HCT116 (cell line): ENCODE data around the gene CYP2U1. TPM values are rescaled to one million over a fixed set of nuclear protein-coding genes. Genes with fewer than 3 reads are reported as not detected.

Source experiments
- ATAC-seq: fragments of 200-7000 bp; cut with Tn5 transposase; 2 replicates; pipeline ENCODE4 v1.9.1; 2020; ENCODE audit warnings: mild to moderate bottlenecking, moderate library complexity
- BruUV-seq: library from RNA; stranded (reverse); fragments of 400-500 nt; replicated peaks from 2 replicates; lab custom pipeline; 2021; lab: Mats Ljungman, UMichigan
- CTCF ChIA-PET: fragments of 300-600 bp; sonication (Branson Sonifier 250); formaldehyde crosslinking; loops from one replicate; lab custom pipeline; 2021; ENCODE audit warnings: antibody characterized with exemption; lab: Charles Lee
- POLR2A ChIA-PET: fragments of 300-600, 350-600 bp; sonication (Branson Sonifier 250); formaldehyde crosslinking; loops from one replicate; lab custom pipeline; 2021; ENCODE audit warnings: antibody characterized with exemption; lab: Charles Lee
- RAD21 ChIA-PET, 2 experiments: fragments of 300-600 bp; sonication (Branson Sonifier 250); formaldehyde crosslinking; loops; one replicate each; lab custom pipeline; 2023; ENCODE audit warnings: low total read pairs in 2 of 2; ENCODE audit not compliant: uncharacterized antibody in 2 of 2, unreplicated experiment in 2 of 2, low non-redundant PET in 1 of 2; lab: Charles Lee
- DNase-seq: peaks from one replicate; pipeline ENCODE4 v3.0.0-alpha.2; 2010; ENCODE audit warnings: low read depth, low spot score
- H2AFZ ChIP-seq: fragments of 200-600 bp; shearing (Covaris generic), sonication (generic); 2 replicates; pipeline ENCODE4 v1.6.1; 2017; ENCODE audit warnings: low read depth, mixed run types, mixed read lengths, antibody characterized with exemption, low read length; ENCODE audit not compliant: poor library complexity, severe bottlenecking
- H3K27ac ChIP-seq: 2 replicates; pipeline ENCODE4 v1.5.1; 2012; ENCODE audit warnings: low read depth, low read length
- H3K27me3 ChIP-seq: fragments of 200-600 bp; sonication (generic); 2 replicates; pipeline ENCODE4 v1.6.1; 2016; ENCODE audit warnings: mixed run types, low read length, mixed read lengths; ENCODE audit not compliant: insufficient read depth
- H3K36me3 ChIP-seq, 2 experiments: fragments of 200-500 bp in 1 of 2; fragments of 200-600 bp in 1 of 2; sonication (Bioruptor generic) in 1 of 2; sonication (generic) in 1 of 2; 2 replicates each; pipeline versions ENCODE4 v1.5.1 to v1.6.1; 2014 to 2016; ENCODE audit warnings: low read length in 2 of 2, inconsistent platforms in 1 of 2, mixed read lengths in 1 of 2, mixed run types in 1 of 2; ENCODE audit not compliant: insufficient read depth in 2 of 2, control insufficient read depth in 1 of 2
- H3K4me1 ChIP-seq, 2 experiments: fragments of 200-600 bp in 1 of 2; sonication (generic) in 1 of 2; 2 replicates each; pipeline versions ENCODE4 v1.5.1 to v1.6.1; 2012 to 2017; ENCODE audit warnings: low read length in 2 of 2, inconsistent platforms in 1 of 2, mild to moderate bottlenecking in 1 of 2, mixed read lengths in 1 of 2, mixed run types in 1 of 2, moderate library complexity in 1 of 2; ENCODE audit not compliant: insufficient read depth in 2 of 2, control insufficient read depth in 1 of 2
- H3K4me2 ChIP-seq: fragments of 200-600 bp; sonication (generic); 2 replicates; pipeline ENCODE4 v1.6.1; 2017; ENCODE audit warnings: mixed run types, low read length, mixed read lengths
- H3K4me3 ChIP-seq, 2 experiments: fragments of 200-600 bp in 1 of 2; sonication (generic) in 1 of 2; replicated peaks in 1 of 2; 2 replicates each; pipeline ENCODE4 v1.5.1; 2011 to 2016; ENCODE audit warnings: low read length in 2 of 2, control low read depth in 1 of 2, low read depth in 1 of 2, mild to moderate bottlenecking in 1 of 2, mixed read lengths in 1 of 2, mixed run types in 1 of 2
- H3K79me2 ChIP-seq: fragments of 200-600 bp; sonication (generic); 2 replicates; pipeline ENCODE4 v1.6.1; 2017; ENCODE audit warnings: mild to moderate bottlenecking, mixed run types, low read length, moderate library complexity, mixed read lengths; ENCODE audit not compliant: insufficient read depth
- H3K9ac ChIP-seq: fragments of 200-600 bp; sonication (generic); 2 replicates; pipeline ENCODE4 v1.6.1; 2016; ENCODE audit warnings: low read length, mixed read lengths
- H3K9me2 ChIP-seq: fragments of 200-600 bp; sonication (generic), shearing (Covaris generic); 2 replicates; pipeline ENCODE4 v1.6.1; 2017; ENCODE audit warnings: mixed run types, mild to moderate bottlenecking, moderate library complexity; ENCODE audit not compliant: insufficient read depth
- H3K9me3 ChIP-seq, 2 experiments: fragments of 200-500 bp in 1 of 2; fragments of 200-600 bp in 1 of 2; sonication (Bioruptor generic) in 1 of 2; sonication (generic) in 1 of 2; 2 replicates each; pipeline ENCODE4 v1.6.1; 2014 to 2017; ENCODE audit warnings: low read length in 2 of 2, mixed read lengths in 2 of 2, inconsistent platforms in 1 of 2, low read depth in 1 of 2, mild to moderate bottlenecking in 1 of 2, mixed run types in 1 of 2, moderate library complexity in 1 of 2; ENCODE audit not compliant: control insufficient read depth in 1 of 2, insufficient read depth in 1 of 2
- H4K20me1 ChIP-seq: fragments of 200-600 bp; sonication (generic), shearing (Covaris generic); 2 replicates; pipeline ENCODE4 v1.6.1; 2017; ENCODE audit warnings: mixed run types, mild to moderate bottlenecking, moderate library complexity; ENCODE audit not compliant: insufficient read depth
- EGR1 ChIP-seq: IDR thresholded peaks from 2 replicates; pipeline ENCODE4 v1.6.1; 2012; ENCODE audit warnings: low read depth
- ELF1 ChIP-seq: IDR thresholded peaks from 2 replicates; pipeline ENCODE4 v1.6.1; 2012; ENCODE audit warnings: low read depth, borderline replicate concordance
- EZH2 ChIP-seq: fragments of 200-600 bp; sonication (generic); IDR thresholded peaks from 2 replicates; pipeline ENCODE4 v1.6.1; 2017; ENCODE audit warnings: antibody characterized with exemption, mixed run types
- FOSL1 ChIP-seq: IDR thresholded peaks from 2 replicates; pipeline ENCODE4 v1.6.1; 2012; ENCODE audit warnings: low read depth
- JUND ChIP-seq: IDR thresholded peaks from 2 replicates; pipeline ENCODE4 v1.6.1; 2012
- POLR2AphosphoS5 ChIP-seq: IDR thresholded peaks from 2 replicates; pipeline ENCODE4 v1.6.1; 2011; ENCODE audit warnings: mild to moderate bottlenecking, low read depth, low read length, moderate library complexity
- TCF7L2 ChIP-seq: IDR thresholded peaks from 2 replicates; pipeline ENCODE4 v1.7.0; 2011; ENCODE audit warnings: borderline replicate concordance, inconsistent platforms; ENCODE audit not compliant: insufficient read depth, insufficient read length; ENCODE audit errors: extremely low read depth
- YY1 ChIP-seq: IDR thresholded peaks from 2 replicates; pipeline ENCODE4 v1.6.1; 2011; ENCODE audit warnings: low read length, low read depth, moderate library complexity, mild to moderate bottlenecking; ENCODE audit not compliant: insufficient replicate concordance; ENCODE audit errors: extremely low read depth
- ZBTB33 ChIP-seq: IDR thresholded peaks from 2 replicates; pipeline ENCODE4 v1.6.1; 2011; ENCODE audit warnings: mild to moderate bottlenecking, low read length, moderate library complexity; ENCODE audit not compliant: insufficient replicate concordance; ENCODE audit errors: extremely low read depth
- ZNF274 ChIP-seq: fragments of 200-500 bp; sonication (Bioruptor generic); IDR thresholded peaks from 2 replicates; pipeline ENCODE4 v1.6.1; 2014; ENCODE audit warnings: mild to moderate bottlenecking, low read depth, low read length, inconsistent platforms
- intact Hi-C: fragments of 100-400 bp; cut with micrococcal nuclease; formaldehyde crosslinking; loops from 2 replicates; pipeline ENCODE4 v1.10.0; 2022
- total RNA-seq: library from RNA; stranded (reverse); gene quantifications from one replicate; pipeline ENCODE4 v1.2.1, GENCODE V29; 2021; ENCODE audit not compliant: unreplicated experiment
- TF ChIP-seq, protein P1 (sequence below): IDR thresholded peaks from 2 replicates; pipeline ENCODE4 v1.6.1; 2012; ENCODE audit warnings: low read depth
- TF ChIP-seq, protein P2 (sequence below), 3 experiments: fragments of 200-600 bp in 1 of 3; sonication (generic) in 1 of 3; IDR thresholded peaks in 2 of 3; conservative IDR thresholded peaks in 1 of 3; 2 replicates each; pipeline ENCODE4 v1.5.1; 2012 to 2017; ENCODE audit warnings: low read depth in 2 of 3, low read length in 2 of 3, antibody characterized with exemption in 1 of 3, borderline replicate concordance in 1 of 3, control low read depth in 1 of 3, mild to moderate bottlenecking in 1 of 3, mixed read lengths in 1 of 3, mixed run types in 1 of 3, moderate library complexity in 1 of 3; ENCODE audit not compliant: insufficient read depth in 1 of 3

The CYP2U1 gene
- total RNA-seq, 1 experiment from 2014 or later = 4.0 TPM

DNA sequence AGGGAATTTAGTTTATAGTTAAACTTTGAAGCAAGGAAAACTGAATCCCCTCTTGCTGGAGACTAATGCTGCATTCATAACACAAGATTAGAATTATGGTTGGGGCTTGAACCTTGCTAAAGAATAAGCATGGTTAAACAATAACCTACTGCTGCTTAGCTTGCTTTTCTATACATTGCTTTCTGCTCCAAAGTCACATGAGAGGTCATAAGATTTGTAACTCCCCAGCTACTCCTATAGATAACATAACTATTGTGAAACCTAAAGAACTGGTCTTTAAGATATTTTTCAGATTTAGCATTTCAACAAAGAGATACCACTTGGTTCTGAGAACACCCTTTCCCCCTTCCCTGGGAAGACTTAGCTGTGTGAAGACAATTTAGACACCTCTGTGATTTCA, 41.3 kb downstream of the CYP2U1 start:
- no peaks in the 10 kb centered on the region for H3K4me1 ChIP-seq
- no peak overlapping the region for H3K4me2 ChIP-seq
- ChIA-PET RAD21 (no interaction called here), CTCF (no interaction called here), POLR2A (no interaction called here)
- H3K27me3 ChIP-seq = no peaks in the 10 kb centered on the region
- TF ChIP-seq FOSL1 = no peak
- TF ChIP-seq, protein P1, sequence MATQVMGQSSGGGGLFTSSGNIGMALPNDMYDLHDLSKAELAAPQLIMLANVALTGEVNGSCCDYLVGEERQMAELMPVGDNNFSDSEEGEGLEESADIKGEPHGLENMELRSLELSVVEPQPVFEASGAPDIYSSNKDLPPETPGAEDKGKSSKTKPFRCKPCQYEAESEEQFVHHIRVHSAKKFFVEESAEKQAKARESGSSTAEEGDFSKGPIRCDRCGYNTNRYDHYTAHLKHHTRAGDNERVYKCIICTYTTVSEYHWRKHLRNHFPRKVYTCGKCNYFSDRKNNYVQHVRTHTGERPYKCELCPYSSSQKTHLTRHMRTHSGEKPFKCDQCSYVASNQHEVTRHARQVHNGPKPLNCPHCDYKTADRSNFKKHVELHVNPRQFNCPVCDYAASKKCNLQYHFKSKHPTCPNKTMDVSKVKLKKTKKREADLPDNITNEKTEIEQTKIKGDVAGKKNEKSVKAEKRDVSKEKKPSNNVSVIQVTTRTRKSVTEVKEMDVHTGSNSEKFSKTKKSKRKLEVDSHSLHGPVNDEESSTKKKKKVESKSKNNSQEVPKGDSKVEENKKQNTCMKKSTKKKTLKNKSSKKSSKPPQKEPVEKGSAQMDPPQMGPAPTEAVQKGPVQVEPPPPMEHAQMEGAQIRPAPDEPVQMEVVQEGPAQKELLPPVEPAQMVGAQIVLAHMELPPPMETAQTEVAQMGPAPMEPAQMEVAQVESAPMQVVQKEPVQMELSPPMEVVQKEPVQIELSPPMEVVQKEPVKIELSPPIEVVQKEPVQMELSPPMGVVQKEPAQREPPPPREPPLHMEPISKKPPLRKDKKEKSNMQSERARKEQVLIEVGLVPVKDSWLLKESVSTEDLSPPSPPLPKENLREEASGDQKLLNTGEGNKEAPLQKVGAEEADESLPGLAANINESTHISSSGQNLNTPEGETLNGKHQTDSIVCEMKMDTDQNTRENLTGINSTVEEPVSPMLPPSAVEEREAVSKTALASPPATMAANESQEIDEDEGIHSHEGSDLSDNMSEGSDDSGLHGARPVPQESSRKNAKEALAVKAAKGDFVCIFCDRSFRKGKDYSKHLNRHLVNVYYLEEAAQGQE = no peak
- TF ChIP-seq, protein P2, sequence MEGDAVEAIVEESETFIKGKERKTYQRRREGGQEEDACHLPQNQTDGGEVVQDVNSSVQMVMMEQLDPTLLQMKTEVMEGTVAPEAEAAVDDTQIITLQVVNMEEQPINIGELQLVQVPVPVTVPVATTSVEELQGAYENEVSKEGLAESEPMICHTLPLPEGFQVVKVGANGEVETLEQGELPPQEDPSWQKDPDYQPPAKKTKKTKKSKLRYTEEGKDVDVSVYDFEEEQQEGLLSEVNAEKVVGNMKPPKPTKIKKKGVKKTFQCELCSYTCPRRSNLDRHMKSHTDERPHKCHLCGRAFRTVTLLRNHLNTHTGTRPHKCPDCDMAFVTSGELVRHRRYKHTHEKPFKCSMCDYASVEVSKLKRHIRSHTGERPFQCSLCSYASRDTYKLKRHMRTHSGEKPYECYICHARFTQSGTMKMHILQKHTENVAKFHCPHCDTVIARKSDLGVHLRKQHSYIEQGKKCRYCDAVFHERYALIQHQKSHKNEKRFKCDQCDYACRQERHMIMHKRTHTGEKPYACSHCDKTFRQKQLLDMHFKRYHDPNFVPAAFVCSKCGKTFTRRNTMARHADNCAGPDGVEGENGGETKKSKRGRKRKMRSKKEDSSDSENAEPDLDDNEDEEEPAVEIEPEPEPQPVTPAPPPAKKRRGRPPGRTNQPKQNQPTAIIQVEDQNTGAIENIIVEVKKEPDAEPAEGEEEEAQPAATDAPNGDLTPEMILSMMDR (IDR thresholded peaks at IDR 0.05 in 2 of 3, conservative IDR thresholded peaks at IDR 0.05 in 1 of 3; ENCODE audit: borderline replicate concordance in 1 of 3, insufficient read depth in 1 of 3, low read depth in 2 of 3, low read length in 2 of 3) = no peak
- TF ChIP-seq YY1 = no peak
- no peak for TF ChIP-seq ZBTB33
- TF ChIP-seq TCF7L2 = no peak
- no peak for TF ChIP-seq ELF1
- TF ChIP-seq ZNF274 = no peak
- no peak for TF ChIP-seq POLR2AphosphoS5
- no peak for TF ChIP-seq EZH2
- no peak for TF ChIP-seq EGR1
- TF ChIP-seq JUND = no peak
- no peak for ATAC-seq
- H3K36me3 ChIP-seq = no peaks in the 10 kb centered on the region
- no peaks in the 10 kb centered on the region for H3K79me2 ChIP-seq
- H3K27ac ChIP-seq = no peak overlapping the region
- H2AFZ ChIP-seq = no peak overlapping the region
- BruUV-seq = no TSS peak
- H3K9ac ChIP-seq = no peak overlapping the region
- DNase-seq = no peak
- no peaks in the 10 kb centered on the region for H3K9me2 ChIP-seq
- no peaks in the 10 kb centered on the region for H3K9me3 ChIP-seq
- no peak overlapping the region for H3K4me3 ChIP-seq
- intact Hi-C loops = no loop called here
- H4K20me1 ChIP-seq = no peaks in the 10 kb centered on the region
